GM12878 (cell line): ENCODE data around the gene KRTAP10-8. TPM values are rescaled to one million over a fixed set of nuclear protein-coding genes. Genes with fewer than 3 reads are reported as not detected.

Source experiments
- ATAC-seq: fragments of 200-7000 bp; cut with Tn5 transposase; 3 replicates; pipeline ENCODE4 v1.9.1; 2020; ENCODE audit warnings: mild to moderate bottlenecking, moderate library complexity
- BruUV-seq: library from RNA; stranded (reverse); fragments of 400-500 nt; replicated peaks from 2 replicates; lab custom pipeline; 2021; lab: Mats Ljungman, UMichigan
- CTCF ChIA-PET: fragments of 300-600 bp; sonication (Branson Sonifier 250); formaldehyde crosslinking; extraction: SDS; loops from one replicate; lab custom pipeline; 2021; ENCODE audit warnings: inconsistent platforms; lab: Yijun Ruan, JAX
- POLR2A ChIA-PET: fragments of 350-600 bp; formaldehyde crosslinking; extraction: SDS; loops from one replicate; lab custom pipeline; 2021; ENCODE audit warnings: inconsistent platforms; lab: Charles Lee
- RAD21 ChIA-PET: fragments of 300-600 bp; sonication (Branson Sonifier 250); formaldehyde crosslinking; loops from one replicate; lab custom pipeline; 2023; ENCODE audit warnings: antibody characterized with exemption; ENCODE audit not compliant: unreplicated experiment; lab: Charles Lee
- SMC1A ChIA-PET: fragments of 300-600 bp; sonication (Branson Sonifier 250); formaldehyde crosslinking; loops from one replicate; lab custom pipeline; 2023; ENCODE audit not compliant: unreplicated experiment, uncharacterized antibody; lab: Charles Lee
- DNase-seq: peaks from one replicate; pipeline ENCODE4 v3.0.0-alpha.2; 2011; ENCODE audit warnings: low read depth, low spot score
- FAIRE-seq: peaks from 3 replicates; lab custom pipeline; 2011; peaks lifted over from hg19 to GRCh38; lab: Jason Lieb, UNC
- H2AFZ ChIP-seq: 2 replicates; pipeline ENCODE4 v1.6.0; 2011; ENCODE audit warnings: low read depth, low read length, control low read depth; ENCODE audit not compliant: control insufficient read depth
- H3K27ac ChIP-seq: 2 replicates; pipeline ENCODE4 v1.5.1; 2011; ENCODE audit warnings: control low read depth; ENCODE audit not compliant: control insufficient read depth, insufficient read depth
- H3K27me3 ChIP-seq, 2 experiments: replicated peaks in 1 of 2; 2 replicates each; pipeline versions ENCODE4 v1.6.0 to v1.6.1; 2011; ENCODE audit warnings: low read length in 1 of 2; ENCODE audit not compliant: control insufficient read depth in 2 of 2, insufficient read depth in 2 of 2
- H3K36me3 ChIP-seq, 2 experiments: 2 replicates each; pipeline ENCODE4 v1.5.1; 2011; ENCODE audit warnings: low read length in 1 of 2; ENCODE audit not compliant: control insufficient read depth in 2 of 2, insufficient read depth in 2 of 2
- H3K4me1 ChIP-seq: 2 replicates; pipeline ENCODE4 v1.6.1; 2011; ENCODE audit warnings: mild to moderate bottlenecking, low read length, moderate library complexity, mixed read lengths; ENCODE audit not compliant: control insufficient read depth, insufficient read depth
- H3K4me2 ChIP-seq: 2 replicates; pipeline ENCODE4 v1.6.0; 2011; ENCODE audit warnings: control low read depth; ENCODE audit not compliant: control insufficient read depth, insufficient read depth
- H3K4me3 ChIP-seq: fragments of 200-600 bp; sonication (generic); 2 replicates; pipeline ENCODE4 v1.5.1; 2016
- H3K79me2 ChIP-seq: 2 replicates; pipeline ENCODE4 v1.6.0; 2011; ENCODE audit warnings: low read length; ENCODE audit not compliant: control insufficient read depth, insufficient read depth
- H3K9ac ChIP-seq: 2 replicates; pipeline ENCODE4 v1.8.0; 2011; ENCODE audit warnings: low read length, control low read depth, mixed read lengths; ENCODE audit not compliant: control insufficient read depth, insufficient read depth
- H3K9me3 ChIP-seq: replicated peaks from 3 replicates; pipeline ENCODE4 v1.5.1; 2011; ENCODE audit warnings: mild to moderate bottlenecking, low read length; ENCODE audit not compliant: control insufficient read depth, insufficient read depth
- H4K20me1 ChIP-seq: 2 replicates; pipeline ENCODE4 v1.6.0; 2011; ENCODE audit not compliant: control insufficient read depth, insufficient read depth
- BMI1 ChIP-seq: fragments of 450-650 bp; IDR thresholded peaks from 2 replicates; pipeline ENCODE4 v1.6.1; 2016; ENCODE audit warnings: mild to moderate bottlenecking, moderate library complexity, borderline replicate concordance
- EGR1 ChIP-seq, 2 experiments: IDR thresholded peaks; 1 replicate in 1 of 2; 2 replicates in 1 of 2; pipeline ENCODE4 v1.6.1; 2011 to 2012; ENCODE audit warnings: low read depth in 2 of 2, low read length in 2 of 2, borderline replicate concordance in 1 of 2, mild to moderate bottlenecking in 1 of 2, moderate library complexity in 1 of 2
- GATAD2B ChIP-seq: fragments of 450-650 bp; conservative IDR thresholded peaks from 2 replicates; pipeline ENCODE4 v1.6.1; 2017; ENCODE audit warnings: low read depth, mild to moderate bottlenecking, moderate library complexity
- KLF5 ChIP-seq: fragments of 450-650 bp; IDR thresholded peaks from 2 replicates; pipeline ENCODE4 v1.6.1; 2014; ENCODE audit warnings: mild to moderate bottlenecking; ENCODE audit not compliant: partially characterized antibody
- YY1 ChIP-seq: IDR thresholded peaks from 2 replicates; pipeline ENCODE4 v1.6.1; 2011; ENCODE audit warnings: low read depth, mild to moderate bottlenecking, low read length
- whole genome bisulfite sequencing: methylation state at CpG from one replicate; pipeline ENCODE4 v1.1.6; 2016; ENCODE audit warnings: low lambda C conversion rate; ENCODE audit not compliant: insufficient replicate concordance, insufficient coverage; ENCODE audit errors: missing lambda C conversion rate; 5-methylcytosine and 5-hydroxymethylcytosine counted together
- in situ Hi-C: fragments of 300-500 bp; cut with MboI; formaldehyde crosslinking; loops from 9 replicates; pipeline ENCODE4 v1.14.3; 2018; ENCODE audit warnings: mixed read lengths
- intact Hi-C: fragments of 100-400 bp; cut with micrococcal nuclease; formaldehyde crosslinking; loops from one replicate; pipeline ENCODE4 v1.14.2; 2022; ENCODE audit not compliant: unreplicated experiment
- polyA plus RNA-seq, 11 experiments: library from polyadenylated mRNA; depleted of rRNA in 4 of 11; unstranded in 6 of 11; stranded (reverse) in 5 of 11; fragments of >200 nt; fragmentation: Nextera tagmentation in 4 of 11; fragmentation: Illumina TruSeq in 1 of 11; extraction: Ambion mirVana in 4 of 11; extraction: Trizol in 1 of 11; gene quantifications; 1 replicate in 1 of 11; 2 replicates in 10 of 11; pipeline versions ENCODE4 v1.2.1 to v1.2.3, GENCODE V29; 2011 to 2016; ENCODE audit warnings: inconsistent platforms in 2 of 11, missing spikeins in 2 of 11, low read depth in 1 of 11
- total RNA-seq, 4 experiments: library from RNA; depleted of rRNA in 3 of 4; stranded (reverse); fragments of >200 nt in 3 of 4; fragmentation: Illumina TruSeq in 1 of 4; extraction: Trizol in 1 of 4; gene quantifications; 2 replicates each; pipeline versions ENCODE4 v1.2.1 to v1.2.3, GENCODE V29; 2013 to 2021
- TF ChIP-seq, protein P1 (sequence below): fragments of 450-650 bp; IDR thresholded peaks from 2 replicates; pipeline ENCODE4 v1.6.1; 2016; ENCODE audit warnings: mild to moderate bottlenecking, moderate library complexity, borderline replicate concordance
- TF ChIP-seq, protein P2 (sequence below): fragments of 450-650 bp; formaldehyde crosslinking; IDR thresholded peaks from 2 replicates; pipeline ENCODE4 v1.5.0; 2022; ENCODE audit warnings: mild to moderate bottlenecking, missing genetic modification characterization

Gene KRTAP10-8
- total and polyA plus RNA-seq, 10 of the 15 experiments (the other 5 are each of a cell fraction or from before 2014, with no cell fraction given), result not detected

DNA sequence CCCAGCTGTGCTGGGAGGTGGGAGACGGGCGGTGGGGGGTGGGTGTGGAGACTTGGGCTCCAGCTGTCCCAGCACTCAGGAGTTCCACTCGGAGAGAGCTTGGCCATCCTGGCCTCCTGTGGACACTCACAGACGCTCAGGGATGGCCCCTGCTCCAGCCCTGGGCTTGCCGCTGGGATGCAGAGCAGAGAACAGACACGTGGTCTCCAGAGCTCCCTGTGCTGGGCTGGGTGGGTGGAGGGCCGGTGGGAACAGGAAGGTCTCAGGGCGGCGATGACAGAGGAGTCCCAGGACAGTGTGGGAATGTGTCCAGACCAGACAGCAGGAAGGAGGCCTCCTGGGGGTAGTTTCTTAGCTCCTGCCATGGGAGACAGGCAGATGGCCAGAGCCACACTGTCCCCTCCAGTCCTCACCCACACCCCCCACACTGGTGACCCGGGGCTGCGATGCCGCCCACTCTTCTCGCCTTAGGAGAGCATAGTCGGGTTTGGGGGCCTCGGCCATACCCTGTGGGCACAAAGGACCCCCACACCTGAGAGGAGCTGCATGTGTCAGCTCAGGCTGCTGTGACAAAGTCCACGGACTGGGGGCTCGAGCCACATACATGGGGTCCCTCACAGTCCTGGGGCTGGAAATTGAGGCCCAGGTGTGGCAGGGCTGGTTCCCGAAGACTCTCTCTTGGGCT is 17.0 kb downstream of the KRTAP10-8 start:
- no peak for TF ChIP-seq YY1
- no peak for FAIRE-seq
- Histone ChIP-seq H3K79me2 (no peaks in the 10 kb centered on the region), H3K9me3 (peaks cover 9% of the 10 kb centered on the region; the same call in 1 of the 3 replicates), H3K27me3 (no peaks in the 10 kb centered on the region), H4K20me1 (no peaks in the 10 kb centered on the region), H3K4me2 (no peak overlapping the region), H3K27ac (no peak overlapping the region), H3K4me3 (no peak overlapping the region), H3K9ac (no peak overlapping the region), H2AFZ (no peak overlapping the region), H3K36me3 (no peaks in the 10 kb centered on the region), H3K4me1 (no peaks in the 10 kb centered on the region)
- 50% methylated on average over 15 of the region's 18 CpGs for WGBS
- no peak for DNase-seq
- SMC1A ChIA-PET, result no interaction called here
- RAD21 ChIA-PET, result no interaction called here
- no peak for ATAC-seq
- intact Hi-C loops (no loop called here), in situ Hi-C loops (no loop called here)
- CTCF ChIA-PET, result no interaction called here
- POLR2A ChIA-PET, result no interaction called here
- no TSS peak for BruUV-seq

DNA sequence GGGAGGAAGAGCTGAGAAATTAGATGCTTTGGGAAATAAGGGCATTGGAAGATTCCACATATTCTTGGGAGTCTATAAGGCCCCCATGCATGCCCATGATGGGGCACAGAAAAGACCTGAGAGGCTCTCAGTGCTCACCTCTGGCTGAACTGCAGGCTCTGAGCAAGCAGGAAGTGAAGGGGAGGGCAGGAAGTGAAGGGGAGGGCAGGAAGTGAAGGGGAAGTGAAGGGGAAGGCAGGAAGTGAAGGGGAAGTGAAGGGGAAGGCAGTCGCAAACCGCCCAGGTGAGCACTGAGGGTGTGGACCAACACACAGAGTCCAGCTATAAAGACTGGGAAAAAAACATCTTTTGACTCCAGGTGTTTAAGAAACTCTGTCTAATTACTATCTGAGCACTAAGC is 18.6 kb downstream of the KRTAP10-8 start:
- FAIRE-seq, result no peak
- in situ Hi-C loops (no loop called here), intact Hi-C loops (no loop called here)
- Histone ChIP-seq H3K4me3 (no peak overlapping the region), H3K9ac (no peak overlapping the region), H3K4me2 (no peak overlapping the region), H3K36me3 (no peaks in the 10 kb centered on the region), H3K79me2 (no peaks in the 10 kb centered on the region), H3K27me3 (no peaks in the 10 kb centered on the region), H3K4me1 (no peaks in the 10 kb centered on the region), H3K9me3 (peaks cover 9% of the 10 kb centered on the region; the same call in 1 of the 3 replicates), H4K20me1 (no peaks in the 10 kb centered on the region), H2AFZ (no peak overlapping the region), H3K27ac (no peak overlapping the region)
- CTCF ChIA-PET, result no interaction called here
- POLR2A ChIA-PET, result no interaction called here
- 55% methylated on average over 2 of the region's 2 CpGs for WGBS
- DNase-seq, result no peak
- SMC1A ChIA-PET, result no interaction called here
- RAD21 ChIA-PET, result no interaction called here
- no peak for ATAC-seq
- no TSS peak for BruUV-seq
- TF ChIP-seq BMI1 (no peak), KLF5 (no peak), GATAD2B (no peak), EGR1 (IDR thresholded peaks at IDR 0.05; ENCODE audit: borderline replicate concordance in 1 of 2, low read depth in 2 of 2, low read length in 2 of 2) (no peak)
- TF ChIP-seq, protein P1, sequence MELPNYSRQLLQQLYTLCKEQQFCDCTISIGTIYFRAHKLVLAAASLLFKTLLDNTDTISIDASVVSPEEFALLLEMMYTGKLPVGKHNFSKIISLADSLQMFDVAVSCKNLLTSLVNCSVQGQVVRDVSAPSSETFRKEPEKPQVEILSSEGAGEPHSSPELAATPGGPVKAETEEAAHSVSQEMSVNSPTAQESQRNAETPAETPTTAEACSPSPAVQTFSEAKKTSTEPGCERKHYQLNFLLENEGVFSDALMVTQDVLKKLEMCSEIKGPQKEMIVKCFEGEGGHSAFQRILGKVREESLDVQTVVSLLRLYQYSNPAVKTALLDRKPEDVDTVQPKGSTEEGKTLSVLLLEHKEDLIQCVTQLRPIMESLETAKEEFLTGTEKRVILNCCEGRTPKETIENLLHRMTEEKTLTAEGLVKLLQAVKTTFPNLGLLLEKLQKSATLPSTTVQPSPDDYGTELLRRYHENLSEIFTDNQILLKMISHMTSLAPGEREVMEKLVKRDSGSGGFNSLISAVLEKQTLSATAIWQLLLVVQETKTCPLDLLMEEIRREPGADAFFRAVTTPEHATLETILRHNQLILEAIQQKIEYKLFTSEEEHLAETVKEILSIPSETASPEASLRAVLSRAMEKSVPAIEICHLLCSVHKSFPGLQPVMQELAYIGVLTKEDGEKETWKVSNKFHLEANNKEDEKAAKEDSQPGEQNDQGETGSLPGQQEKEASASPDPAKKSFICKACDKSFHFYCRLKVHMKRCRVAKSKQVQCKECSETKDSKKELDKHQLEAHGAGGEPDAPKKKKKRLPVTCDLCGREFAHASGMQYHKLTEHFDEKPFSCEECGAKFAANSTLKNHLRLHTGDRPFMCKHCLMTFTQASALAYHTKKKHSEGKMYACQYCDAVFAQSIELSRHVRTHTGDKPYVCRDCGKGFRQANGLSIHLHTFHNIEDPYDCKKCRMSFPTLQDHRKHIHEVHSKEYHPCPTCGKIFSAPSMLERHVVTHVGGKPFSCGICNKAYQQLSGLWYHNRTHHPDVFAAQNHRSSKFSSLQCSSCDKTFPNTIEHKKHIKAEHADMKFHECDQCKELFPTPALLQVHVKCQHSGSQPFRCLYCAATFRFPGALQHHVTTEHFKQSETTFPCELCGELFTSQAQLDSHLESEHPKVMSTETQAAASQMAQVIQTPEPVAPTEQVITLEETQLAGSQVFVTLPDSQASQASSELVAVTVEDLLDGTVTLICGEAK, result no peak
- TF ChIP-seq, protein P2, sequence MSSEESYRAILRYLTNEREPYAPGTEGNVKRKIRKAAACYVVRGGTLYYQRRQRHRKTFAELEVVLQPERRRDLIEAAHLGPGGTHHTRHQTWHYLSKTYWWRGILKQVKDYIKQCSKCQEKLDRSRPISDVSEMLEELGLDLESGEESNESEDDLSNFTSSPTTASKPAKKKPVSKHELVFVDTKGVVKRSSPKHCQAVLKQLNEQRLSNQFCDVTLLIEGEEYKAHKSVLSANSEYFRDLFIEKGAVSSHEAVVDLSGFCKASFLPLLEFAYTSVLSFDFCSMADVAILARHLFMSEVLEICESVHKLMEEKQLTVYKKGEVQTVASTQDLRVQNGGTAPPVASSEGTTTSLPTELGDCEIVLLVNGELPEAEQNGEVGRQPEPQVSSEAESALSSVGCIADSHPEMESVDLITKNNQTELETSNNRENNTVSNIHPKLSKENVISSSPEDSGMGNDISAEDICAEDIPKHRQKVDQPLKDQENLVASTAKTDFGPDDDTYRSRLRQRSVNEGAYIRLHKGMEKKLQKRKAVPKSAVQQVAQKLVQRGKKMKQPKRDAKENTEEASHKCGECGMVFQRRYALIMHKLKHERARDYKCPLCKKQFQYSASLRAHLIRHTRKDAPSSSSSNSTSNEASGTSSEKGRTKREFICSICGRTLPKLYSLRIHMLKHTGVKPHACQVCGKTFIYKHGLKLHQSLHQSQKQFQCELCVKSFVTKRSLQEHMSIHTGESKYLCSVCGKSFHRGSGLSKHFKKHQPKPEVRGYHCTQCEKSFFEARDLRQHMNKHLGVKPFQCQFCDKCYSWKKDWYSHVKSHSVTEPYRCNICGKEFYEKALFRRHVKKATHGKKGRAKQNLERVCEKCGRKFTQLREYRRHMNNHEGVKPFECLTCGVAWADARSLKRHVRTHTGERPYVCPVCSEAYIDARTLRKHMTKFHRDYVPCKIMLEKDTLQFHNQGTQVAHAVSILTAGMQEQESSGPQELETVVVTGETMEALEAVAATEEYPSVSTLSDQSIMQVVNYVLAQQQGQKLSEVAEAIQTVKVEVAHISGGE (CRISPR knock-in tag), result no peak
